Right kidney (tissue), 1 donor: ENCODE measurements around the gene IFT43.
A peak's percentile ranks its signal among the peaks of the same experiment; 100 is the strongest.

Source experiments
- DNase-seq: peaks from one replicate; pipeline ENCODE4 v3.0.0-alpha.2; 2016

Gene IFT43

DNA sequence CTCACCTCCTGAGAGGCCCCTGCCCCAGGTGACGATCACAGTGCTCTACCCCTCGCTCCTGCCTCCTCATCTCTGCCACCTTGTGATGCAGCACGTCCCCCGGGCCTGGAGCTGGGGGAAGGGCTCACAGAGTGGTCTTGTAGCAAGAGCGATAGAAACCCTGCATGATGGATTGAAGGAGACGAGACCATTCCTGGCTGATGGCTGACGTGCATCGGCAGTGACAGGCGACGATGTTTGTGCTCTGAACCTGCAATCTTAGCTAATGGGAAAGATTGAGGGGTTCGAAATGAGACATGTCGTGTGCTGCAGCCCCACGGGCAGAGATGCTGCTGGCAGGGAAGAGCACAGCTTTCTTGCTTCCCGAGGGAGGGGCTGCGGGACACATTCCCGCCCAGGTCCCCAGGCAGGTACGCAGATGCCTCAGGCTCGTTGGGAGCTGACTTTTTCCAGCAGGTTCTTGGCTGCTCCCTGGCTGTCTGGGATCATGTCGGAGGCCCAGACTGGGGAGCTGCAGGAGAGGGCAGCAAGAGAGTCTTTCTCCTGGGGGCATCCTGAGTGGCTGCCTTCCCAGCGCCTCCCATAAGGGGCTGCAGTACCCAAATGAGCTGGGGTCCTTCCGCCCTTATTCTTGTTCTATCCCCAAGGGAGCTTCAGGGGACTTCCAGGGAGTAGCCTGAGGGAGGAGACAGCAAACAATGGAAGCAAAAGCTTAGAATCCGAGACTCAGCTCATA, 127.5 kb downstream of the IFT43 start:
- DNase-seq, result no peak

DNA sequence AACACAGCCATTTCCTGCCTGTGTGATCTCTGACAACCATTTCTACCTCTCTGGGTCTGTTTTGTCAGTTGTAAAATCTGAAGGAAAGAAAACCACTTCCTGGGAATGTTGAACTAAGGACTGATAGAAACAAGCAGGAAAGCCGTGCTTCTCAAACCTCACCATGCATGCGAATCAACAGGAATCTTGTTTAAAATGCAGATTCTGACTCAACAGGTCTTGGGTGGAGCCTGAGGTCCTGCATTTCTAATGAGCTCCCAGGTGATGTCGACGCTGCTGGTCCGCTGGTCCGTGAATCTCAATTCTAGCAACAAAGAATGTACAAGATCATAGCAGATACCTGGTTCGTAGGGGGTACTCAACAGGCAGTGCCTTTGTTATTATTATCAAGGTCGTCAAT, 128.1 kb downstream of the IFT43 start:
- no peak for DNase-seq

DNA sequence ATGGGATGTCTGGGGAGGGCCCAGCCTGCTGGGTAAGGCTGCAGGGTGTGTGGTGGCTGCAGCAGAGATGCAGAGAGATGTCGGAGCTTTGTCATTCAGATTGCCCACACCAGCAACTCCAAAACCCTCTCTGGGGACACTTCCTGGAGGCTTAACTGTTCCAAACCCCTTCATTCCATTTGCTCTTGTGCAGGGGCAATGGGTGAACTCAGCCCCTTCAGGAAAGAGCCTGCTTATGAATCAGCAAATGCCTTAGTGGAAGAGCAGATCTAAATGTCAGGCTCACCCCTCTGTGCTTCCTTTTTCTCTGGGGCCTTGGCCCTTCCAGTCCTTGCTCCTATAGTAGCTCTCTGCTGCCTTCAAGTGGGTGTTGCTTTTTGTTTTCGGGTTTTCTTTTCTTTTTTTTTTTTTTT, 129.5 kb downstream of the IFT43 start:
- no peak for DNase-seq

DNA sequence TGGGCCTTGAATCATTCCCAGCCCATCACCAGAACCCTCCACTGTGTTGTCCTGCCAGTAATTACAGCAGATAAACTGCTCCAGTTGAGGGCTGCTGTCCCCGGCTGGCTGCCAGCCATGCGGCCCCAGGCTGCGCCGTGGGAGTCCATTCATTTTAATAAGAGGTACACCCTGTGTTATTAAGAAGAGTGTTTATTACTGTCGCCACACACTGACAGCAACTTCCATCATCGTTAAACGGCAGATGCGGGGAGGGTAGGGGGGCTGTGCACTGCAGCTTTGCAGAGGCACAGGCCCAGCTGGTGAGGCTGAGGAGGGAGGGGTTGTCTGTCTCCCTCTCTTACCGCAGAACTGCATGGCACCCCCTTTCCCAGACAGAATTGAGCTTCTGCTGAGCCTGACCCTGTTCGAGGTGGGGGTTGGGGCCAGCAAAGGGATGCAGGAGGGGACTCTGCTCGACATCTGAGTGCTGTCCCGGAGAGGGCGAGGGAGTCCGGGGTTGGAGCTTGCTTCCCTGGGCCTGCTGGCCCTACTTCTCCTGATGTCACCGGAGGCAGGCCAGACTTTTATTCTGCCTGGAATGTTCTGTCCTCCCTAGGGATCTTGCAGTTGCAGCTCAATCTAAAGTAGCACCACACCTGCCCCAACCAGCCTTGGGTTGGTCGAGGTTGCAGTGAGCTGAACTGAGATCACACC, 132.4 kb downstream of the IFT43 start:
- DNase-seq, result no peak

DNA sequence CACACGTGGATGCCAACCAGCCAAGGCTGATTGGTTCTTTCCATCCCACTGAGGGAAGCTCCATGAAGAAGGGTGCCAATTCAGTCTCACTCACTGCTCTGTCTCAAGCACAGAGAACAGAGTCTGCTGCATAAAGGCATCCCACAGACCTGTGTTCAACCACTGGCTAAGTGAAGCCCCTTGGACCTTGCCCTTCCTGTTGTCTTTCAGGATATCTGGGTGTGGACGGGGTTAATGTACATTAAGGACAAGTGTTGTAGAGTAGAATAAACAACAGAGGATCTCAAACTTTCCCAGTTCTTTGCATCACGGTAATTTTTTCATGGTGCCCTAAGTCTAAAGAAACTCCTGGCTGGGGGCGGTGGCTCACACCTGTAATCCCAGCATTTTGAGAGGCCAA, 133.0 kb downstream of the IFT43 start:
- DNase-seq, result no peak

DNA sequence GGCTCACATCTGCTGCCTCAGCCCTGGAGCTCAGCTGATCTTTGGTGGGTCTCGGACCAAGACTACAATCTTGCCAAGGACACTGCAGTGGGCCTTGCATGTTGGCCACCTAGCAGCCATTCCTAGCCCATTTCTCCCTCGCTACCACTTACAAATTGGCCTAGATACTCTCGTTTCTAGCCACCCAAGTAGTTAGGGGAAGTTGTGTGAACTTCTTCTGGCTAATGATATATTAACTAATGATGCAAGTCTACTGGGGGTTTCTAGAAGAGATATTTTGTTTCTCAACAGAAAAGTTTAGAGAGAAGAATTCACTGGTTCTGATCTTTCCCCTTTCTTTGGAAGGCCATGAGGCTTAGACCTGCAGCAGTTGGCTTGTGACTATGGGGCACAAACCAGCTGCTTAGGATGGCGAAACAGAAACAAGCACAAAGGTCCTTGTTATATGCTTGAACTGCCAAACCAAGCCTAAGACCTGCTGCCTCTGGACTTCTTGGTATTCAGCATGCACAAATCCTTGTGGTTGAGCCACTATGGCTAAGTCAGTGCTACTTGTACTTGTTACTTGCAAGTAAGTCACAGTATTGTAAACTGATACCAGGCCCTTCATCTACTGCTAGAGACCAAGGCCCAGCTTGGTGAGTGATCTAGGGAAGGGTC, 135.7 kb downstream of the IFT43 start:
- DNase-seq, result no peak

DNA sequence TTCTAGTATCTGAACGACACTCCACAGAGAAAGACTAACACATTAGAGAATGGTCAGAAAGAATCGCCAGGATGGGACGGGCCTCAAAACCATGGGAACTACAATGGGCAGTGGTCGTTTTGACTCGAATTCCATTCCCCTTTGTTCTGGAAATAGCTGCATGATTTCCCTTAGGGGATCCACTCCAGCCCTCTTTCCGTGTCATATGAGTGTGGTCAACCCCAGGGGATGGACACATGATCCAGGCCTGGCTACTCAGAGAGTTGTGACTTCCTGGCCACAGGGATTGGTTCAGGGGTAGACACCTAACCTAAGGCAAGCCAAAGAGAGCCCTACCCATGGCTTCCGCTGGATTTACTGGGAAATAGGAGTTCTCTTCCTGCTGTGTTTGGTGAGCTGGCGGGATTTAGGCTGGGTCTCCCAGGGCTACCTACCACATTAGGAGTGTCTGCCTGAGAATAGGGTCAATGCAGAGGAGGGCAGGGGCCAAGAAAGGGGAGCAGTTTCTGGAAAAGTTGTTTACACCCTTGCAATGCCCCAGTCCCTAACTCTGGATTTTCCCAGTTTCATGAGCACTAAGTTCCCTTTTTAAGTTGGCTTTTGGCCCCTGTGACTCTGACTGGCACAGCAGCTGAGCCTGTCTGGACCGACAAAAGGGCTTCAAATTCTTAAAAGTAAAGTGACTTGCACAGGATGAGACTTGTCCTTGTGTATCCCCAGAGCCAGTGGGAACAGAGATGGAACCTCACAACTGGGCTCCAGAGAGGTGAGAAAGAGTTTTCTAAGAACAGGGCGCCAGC, 138.1 kb downstream of the IFT43 start:
- DNase-seq, result no peak

DNA sequence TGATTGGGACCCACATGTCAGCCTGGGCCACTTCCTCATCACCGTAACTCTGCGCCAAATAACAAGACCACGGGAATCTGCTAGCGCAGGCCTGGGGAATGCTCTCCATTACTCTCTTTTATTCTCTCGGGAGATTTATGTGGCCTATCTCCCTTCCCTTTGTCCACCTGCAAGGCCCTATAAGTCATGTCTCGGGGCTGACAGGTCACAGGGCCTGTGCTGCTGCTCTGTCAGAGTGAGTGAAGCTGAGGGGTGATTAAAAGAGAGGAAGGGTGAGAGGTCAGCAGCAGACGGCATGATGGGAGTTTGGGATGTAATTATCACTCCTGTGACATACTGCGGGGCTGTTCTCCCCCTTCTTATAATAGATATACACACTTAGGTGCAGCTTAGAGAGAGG, 139.9 kb downstream of the IFT43 start:
- DNase-seq, result no peak

DNA sequence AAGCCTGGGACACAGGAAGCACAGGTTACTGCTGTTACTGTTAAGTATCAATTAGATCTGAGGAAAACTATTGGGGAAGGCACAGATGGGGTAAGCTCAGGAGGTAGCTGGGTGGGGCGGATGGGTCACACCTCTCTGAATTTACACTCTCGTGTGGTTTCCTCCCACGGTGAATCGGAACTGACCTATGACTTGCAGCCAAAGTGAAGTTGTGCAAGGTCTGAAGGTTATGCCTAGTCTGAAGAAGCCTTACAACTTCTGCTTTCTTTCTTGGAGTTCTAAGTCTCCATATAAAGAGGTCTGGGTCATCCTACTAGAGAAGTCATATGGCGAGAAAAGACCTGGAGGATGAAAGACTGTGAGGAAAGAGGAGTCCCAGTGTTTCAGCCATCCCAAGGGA, 140.5 kb downstream of the IFT43 start:
- DNase-seq, result no peak

DNA sequence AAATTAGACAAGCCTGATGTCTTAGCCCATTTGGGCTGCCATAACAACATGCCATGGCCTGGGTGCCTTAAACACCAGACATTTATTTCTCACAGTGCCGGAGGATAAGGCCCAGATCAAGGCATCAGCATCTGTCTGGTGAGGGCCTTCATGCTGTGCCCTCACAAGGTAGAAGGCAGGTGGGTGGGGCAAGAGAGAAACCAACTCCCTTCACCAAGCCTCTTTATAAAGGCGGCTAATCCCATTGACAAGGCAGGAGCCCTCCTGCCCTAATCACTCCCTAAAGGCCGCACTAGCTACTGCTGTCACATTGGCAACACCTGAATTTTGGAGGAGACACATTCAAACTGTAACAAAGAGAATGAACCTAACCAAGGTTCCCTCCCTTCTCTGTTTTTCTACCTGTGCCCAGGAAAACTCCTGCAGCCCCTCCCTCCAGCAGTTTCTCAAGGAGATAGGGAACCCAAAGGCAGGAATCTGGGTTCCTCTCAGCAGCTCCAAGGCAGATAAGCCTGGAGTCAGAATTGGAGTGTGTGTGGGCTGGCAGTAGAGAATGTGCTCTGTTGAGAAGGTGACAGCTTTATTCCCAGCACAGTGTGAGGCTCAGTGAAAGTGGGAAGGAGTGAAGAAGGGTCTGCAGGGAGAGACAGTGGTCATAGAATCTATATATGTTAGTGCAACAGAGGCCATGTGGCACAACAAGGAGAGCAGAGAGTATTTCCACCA, 144.5 kb downstream of the IFT43 start:
- no peak for DNase-seq

DNA sequence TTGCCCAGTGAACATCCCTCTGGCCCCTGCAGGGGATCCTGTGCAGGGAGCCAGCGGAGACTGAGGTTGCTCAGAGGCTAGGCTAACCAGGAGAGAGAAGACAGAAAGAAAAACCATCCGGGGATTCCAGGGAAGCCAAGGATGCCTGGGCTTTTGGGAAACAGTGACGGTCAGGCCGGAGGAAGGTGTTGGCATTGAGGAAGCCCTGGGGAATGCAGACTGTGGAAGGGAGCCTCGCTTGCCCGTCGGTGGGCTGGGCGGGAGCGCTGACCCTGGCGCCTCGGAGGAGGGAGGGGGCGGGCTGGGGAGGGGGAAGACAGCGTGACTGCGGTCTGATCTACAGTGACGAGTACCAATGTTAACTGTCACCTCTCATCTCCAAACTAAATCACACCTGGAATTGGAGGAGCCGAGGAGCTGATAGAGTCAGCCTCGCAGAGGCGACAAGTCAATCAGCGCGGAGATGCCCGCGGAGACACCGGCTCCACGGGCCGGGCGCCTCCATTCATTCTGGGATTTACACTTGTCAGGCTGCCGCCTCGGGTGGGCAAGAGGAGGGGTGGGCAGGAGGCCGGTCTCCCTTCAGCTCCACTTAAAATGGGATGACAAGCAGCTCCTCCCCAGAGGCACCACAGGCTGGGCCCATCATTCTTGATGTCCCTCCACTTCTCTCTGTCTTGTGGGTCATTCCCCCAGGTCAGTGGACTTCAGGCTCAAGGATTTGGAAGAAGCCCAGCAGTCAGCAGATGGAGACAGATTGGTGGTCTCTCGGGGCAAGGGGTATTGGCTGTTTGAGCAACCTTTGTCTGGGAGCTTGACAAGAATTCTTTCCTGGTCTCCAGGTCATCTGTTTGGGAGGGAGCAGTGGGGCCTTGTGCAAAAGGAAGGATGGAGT, 145.8 kb downstream of the IFT43 start:
- no peak for DNase-seq

DNA sequence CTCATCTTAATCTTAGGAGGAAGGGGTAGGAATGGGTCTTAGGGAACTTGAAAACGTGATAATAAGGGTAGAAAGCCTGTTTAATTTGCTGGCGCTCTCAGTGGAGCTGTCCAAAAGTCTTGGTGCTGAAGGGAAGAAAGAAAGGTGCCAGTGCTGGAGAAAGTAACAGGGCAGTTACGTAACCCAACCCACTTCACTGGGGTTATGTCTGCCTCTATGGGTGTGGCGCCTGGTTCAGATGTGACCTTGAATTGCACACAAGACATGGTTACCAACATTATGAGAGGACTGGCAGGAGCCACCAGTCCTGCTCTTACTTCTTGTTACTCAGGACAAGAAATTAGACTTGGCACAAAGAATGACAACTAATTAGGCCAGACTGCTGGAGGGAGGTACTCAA, 147.5 kb downstream of the IFT43 start:
- peak; percentile 28 for DNase-seq
